ENCODE measurements around the gene PTPRD. TPM values are rescaled to one million over a fixed set of nuclear protein-coding genes. Genes with fewer than 3 reads are reported as not detected.

Gene PTPRD
- total RNA-seq, 1 experiment from 2014 or later = 69.6 TPM

- Mint-ChIP-seq H3K4me1 (peaks cover 16% of the 10 kb centered on the region), H3K36me3 (no peaks in the 10 kb centered on the region), H3K9me3 (no peaks in the 10 kb centered on the region), H3K4me3 (no peak overlapping the region), H3K27me3 (ENCODE audit: low read depth) (no peaks in the 10 kb centered on the region), H3K27ac (no peak overlapping the region)
- TF ChIP-seq HMGA2 (CRISPR knock-in tag; IDR thresholded peaks at IDR 0.05) (no peak), FOXP1 (CRISPR knock-in tag; IDR thresholded peaks at IDR 0.05; ENCODE audit: borderline replicate concordance) (no peak), ETV6 (CRISPR knock-in tag; IDR thresholded peaks at IDR 0.05) (no peak), CBFB (CRISPR knock-in tag; IDR thresholded peaks at IDR 0.05; ENCODE audit: low read depth) (no peak), OVOL2 (CRISPR knock-in tag; IDR thresholded peaks at IDR 0.05; ENCODE audit: borderline replicate concordance) (no peak), CREB1 (CRISPR knock-in tag; IDR thresholded peaks at IDR 0.05) (no peak), NR3C1 (CRISPR knock-in tag; conservative IDR thresholded peaks at IDR 0.05; ENCODE audit: low read depth) (no peak), ZBTB21 (CRISPR knock-in tag; IDR thresholded peaks at IDR 0.05; ENCODE audit: borderline replicate concordance) (no peak), AR (CRISPR knock-in tag; IDR thresholded peaks at IDR 0.05) (no peak), E2F4 (CRISPR knock-in tag; IDR thresholded peaks at IDR 0.05; ENCODE audit: borderline replicate concordance, low read depth) (no peak), ZNF396 (CRISPR knock-in tag; IDR thresholded peaks at IDR 0.05; ENCODE audit: borderline replicate concordance) (no peak)
- TF ChIP-seq, protein P1, sequence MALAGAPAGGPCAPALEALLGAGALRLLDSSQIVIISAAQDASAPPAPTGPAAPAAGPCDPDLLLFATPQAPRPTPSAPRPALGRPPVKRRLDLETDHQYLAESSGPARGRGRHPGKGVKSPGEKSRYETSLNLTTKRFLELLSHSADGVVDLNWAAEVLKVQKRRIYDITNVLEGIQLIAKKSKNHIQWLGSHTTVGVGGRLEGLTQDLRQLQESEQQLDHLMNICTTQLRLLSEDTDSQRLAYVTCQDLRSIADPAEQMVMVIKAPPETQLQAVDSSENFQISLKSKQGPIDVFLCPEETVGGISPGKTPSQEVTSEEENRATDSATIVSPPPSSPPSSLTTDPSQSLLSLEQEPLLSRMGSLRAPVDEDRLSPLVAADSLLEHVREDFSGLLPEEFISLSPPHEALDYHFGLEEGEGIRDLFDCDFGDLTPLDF (CRISPR knock-in tag; IDR thresholded peaks at IDR 0.05) = no peak
- TF ChIP-seq, protein P2, sequence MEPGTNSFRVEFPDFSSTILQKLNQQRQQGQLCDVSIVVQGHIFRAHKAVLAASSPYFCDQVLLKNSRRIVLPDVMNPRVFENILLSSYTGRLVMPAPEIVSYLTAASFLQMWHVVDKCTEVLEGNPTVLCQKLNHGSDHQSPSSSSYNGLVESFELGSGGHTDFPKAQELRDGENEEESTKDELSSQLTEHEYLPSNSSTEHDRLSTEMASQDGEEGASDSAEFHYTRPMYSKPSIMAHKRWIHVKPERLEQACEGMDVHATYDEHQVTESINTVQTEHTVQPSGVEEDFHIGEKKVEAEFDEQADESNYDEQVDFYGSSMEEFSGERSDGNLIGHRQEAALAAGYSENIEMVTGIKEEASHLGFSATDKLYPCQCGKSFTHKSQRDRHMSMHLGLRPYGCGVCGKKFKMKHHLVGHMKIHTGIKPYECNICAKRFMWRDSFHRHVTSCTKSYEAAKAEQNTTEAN (CRISPR knock-in tag; IDR thresholded peaks at IDR 0.05) = no peak
- TF ChIP-seq, protein P3, sequence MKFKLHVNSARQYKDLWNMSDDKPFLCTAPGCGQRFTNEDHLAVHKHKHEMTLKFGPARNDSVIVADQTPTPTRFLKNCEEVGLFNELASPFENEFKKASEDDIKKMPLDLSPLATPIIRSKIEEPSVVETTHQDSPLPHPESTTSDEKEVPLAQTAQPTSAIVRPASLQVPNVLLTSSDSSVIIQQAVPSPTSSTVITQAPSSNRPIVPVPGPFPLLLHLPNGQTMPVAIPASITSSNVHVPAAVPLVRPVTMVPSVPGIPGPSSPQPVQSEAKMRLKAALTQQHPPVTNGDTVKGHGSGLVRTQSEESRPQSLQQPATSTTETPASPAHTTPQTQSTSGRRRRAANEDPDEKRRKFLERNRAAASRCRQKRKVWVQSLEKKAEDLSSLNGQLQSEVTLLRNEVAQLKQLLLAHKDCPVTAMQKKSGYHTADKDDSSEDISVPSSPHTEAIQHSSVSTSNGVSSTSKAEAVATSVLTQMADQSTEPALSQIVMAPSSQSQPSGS (CRISPR knock-in tag; IDR thresholded peaks at IDR 0.05; ENCODE audit: borderline replicate concordance, low read depth) = no peak
- DNase-seq (ENCODE audit: low spot score) = no peak
- ChIA-PET POLR2A (no interaction called here), CTCF (interaction anchor here (2.7 kb wide), 1 partner anchor 12 kb away, joined by 13 read pairs; no protein-coding TSS in a partner anchor)
- no peak for ATAC-seq
Observed at GRCh38 chr9:9901624-9902023, 711.2 kb downstream of the PTPRD start.

DNA sequence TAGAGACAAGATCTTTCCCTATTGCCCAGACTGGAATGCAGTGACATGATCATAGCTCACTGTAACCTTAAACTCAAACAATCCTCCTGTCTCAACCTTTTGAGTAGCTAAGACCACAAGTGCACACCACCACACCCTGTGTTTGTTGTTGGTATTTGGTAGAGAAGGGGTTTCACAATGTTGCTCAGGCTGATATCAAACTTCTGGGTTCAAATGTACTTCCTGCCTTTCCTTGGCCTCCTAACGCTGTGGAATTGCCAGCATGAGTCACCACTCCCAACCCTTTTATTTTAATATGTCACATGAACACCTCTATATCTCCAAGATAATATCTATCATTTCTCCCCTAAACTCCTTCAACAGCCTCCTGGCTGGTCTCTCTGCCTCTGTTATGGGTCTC, 719.0 kb downstream of the PTPRD start:
- H3K9me3 Mint-ChIP-seq = no peaks in the 10 kb centered on the region
- TF ChIP-seq TEAD4 (CRISPR knock-in tag; IDR thresholded peaks at IDR 0.05) (no peak), SOX15 (CRISPR knock-in tag; IDR thresholded peaks at IDR 0.05) (no peak), NFATC4 (CRISPR knock-in tag; IDR thresholded peaks at IDR 0.05) (no peak), RELA (CRISPR knock-in tag; IDR thresholded peaks at IDR 0.05; ENCODE audit: borderline replicate concordance) (no peak), ATF1 (CRISPR knock-in tag; IDR thresholded peaks at IDR 0.05) (no peak), OVOL2 (CRISPR knock-in tag; IDR thresholded peaks at IDR 0.05; ENCODE audit: borderline replicate concordance) (no peak), FOXJ3 (CRISPR knock-in tag; IDR thresholded peaks at IDR 0.05; ENCODE audit: borderline replicate concordance) (no peak), ZNF512 (CRISPR knock-in tag; IDR thresholded peaks at IDR 0.05; ENCODE audit: borderline replicate concordance) (no peak), ZNF396 (CRISPR knock-in tag; IDR thresholded peaks at IDR 0.05; ENCODE audit: borderline replicate concordance) (no peak), ZNF219 (CRISPR knock-in tag; IDR thresholded peaks at IDR 0.05; ENCODE audit: borderline replicate concordance) (no peak), ZBTB21 (CRISPR knock-in tag; IDR thresholded peaks at IDR 0.05; ENCODE audit: borderline replicate concordance) (no peak), PREB (CRISPR knock-in tag; IDR thresholded peaks at IDR 0.05; ENCODE audit: borderline replicate concordance) (no peak)
- TF ChIP-seq, protein P1 (CRISPR knock-in tag; IDR thresholded peaks at IDR 0.05) = no peak

More for the DNA sequence above, 719.0 kb downstream of the PTPRD start:
- Mint-ChIP-seq H3K27ac (no peak overlapping the region), H3K27me3 (ENCODE audit: low read depth) (no peaks in the 10 kb centered on the region), H3K36me3 (no peaks in the 10 kb centered on the region), H3K4me3 (no peak overlapping the region), H3K4me1 (peaks cover 6% of the 10 kb centered on the region)
- ChIA-PET CTCF (interaction anchor here (0.8 to 1.3 kb wide), 3 partner anchors 18 to 49 kb away, joined by 3 to 6 read pairs (median 3); no protein-coding TSS in a partner anchor), POLR2A (no interaction called here)
- ATAC-seq (no peak), DNase-seq (ENCODE audit: low spot score) (no peak)
